CD14-positive monocyte (primary cell): Measurements from ENCODE around the gene ALKBH4. TPM values are rescaled to one million over a fixed set of nuclear protein-coding genes. Genes with fewer than 3 reads are reported as not detected.

Experiments
- DNase-seq, 3 donors: peaks; one replicate each; pipeline ENCODE4 v3.0.0-alpha.2; 2011 to 2022
- H2AFZ ChIP-seq: 2 replicates; pipeline ENCODE4 v1.6.0; 2012; ENCODE audit warnings: mild to moderate bottlenecking, low read depth, low read length, inconsistent platforms; ENCODE audit not compliant: insufficient read depth, poor library complexity, severe bottlenecking
- H3K27ac ChIP-seq, 2 donors: 1 replicate in 1 of 2; 2 replicates in 1 of 2; pipeline ENCODE4 v1.5.1; 2012 to 2013; ENCODE audit warnings: low read length in 2 of 2, control low read depth in 1 of 2, inconsistent platforms in 1 of 2, low read depth in 1 of 2, mild to moderate bottlenecking in 1 of 2
- H3K27me3 ChIP-seq, 2 donors: one replicate each; pipeline versions ENCODE4 v1.6.0 to v1.6.1; 2011 to 2013; ENCODE audit warnings: low read length in 2 of 2; ENCODE audit not compliant: control insufficient read depth in 2 of 2, insufficient read depth in 2 of 2
- H3K36me3 ChIP-seq, 2 donors: replicated peaks in 1 of 2; 1 replicate in 1 of 2; 2 replicates in 1 of 2; pipeline versions ENCODE4 v1.5.1 to v1.6.1; 2012 to 2013; ENCODE audit warnings: low read length in 2 of 2, control low read depth in 1 of 2, inconsistent platforms in 1 of 2, mild to moderate bottlenecking in 1 of 2; ENCODE audit not compliant: insufficient read depth in 2 of 2, control insufficient read depth in 1 of 2
- H3K4me1 ChIP-seq, 2 donors: 1 replicate in 1 of 2; 2 replicates in 1 of 2; pipeline versions ENCODE4 v1.5.1 to v1.6.1; 2012 to 2013; ENCODE audit warnings: low read length in 2 of 2, control low read depth in 1 of 2, inconsistent platforms in 1 of 2, mild to moderate bottlenecking in 1 of 2, moderate library complexity in 1 of 2; ENCODE audit not compliant: insufficient read depth in 2 of 2, control insufficient read depth in 1 of 2
- H3K4me2 ChIP-seq: replicated peaks from 2 replicates; pipeline ENCODE3; 2012; ENCODE audit warnings: low read length, moderate library complexity, mild to moderate bottlenecking; ENCODE audit not compliant: poor library complexity, severe bottlenecking; ENCODE audit errors: extremely low read depth
- H3K4me3 ChIP-seq, 3 experiments: fragments of 200-600 bp in 1 of 3; sonication (generic) in 1 of 3; replicated peaks in 1 of 3; 1 replicate in 2 of 3; 2 replicates in 1 of 3; pipeline ENCODE4 v1.5.1; 2011 to 2013; ENCODE audit warnings: low read length in 3 of 3, mild to moderate bottlenecking in 3 of 3, control low read depth in 2 of 3, low read depth in 2 of 3, inconsistent platforms in 1 of 3, moderate library complexity in 1 of 3
- H3K79me2 ChIP-seq: 2 replicates; pipeline ENCODE4 v1.6.0; 2012; ENCODE audit warnings: mild to moderate bottlenecking, control low read depth, inconsistent platforms, low read length, moderate library complexity; ENCODE audit not compliant: insufficient read depth
- H3K9ac ChIP-seq: 2 replicates; pipeline ENCODE4 v1.6.0; 2017; ENCODE audit warnings: low read length, mild to moderate bottlenecking; ENCODE audit not compliant: insufficient read depth, poor library complexity, severe bottlenecking
- H3K9me3 ChIP-seq, 2 donors: replicated peaks in 1 of 2; 1 replicate in 1 of 2; 2 replicates in 1 of 2; pipeline versions ENCODE4 v1.5.1 to v1.6.1; 2012 to 2013; ENCODE audit warnings: low read length in 2 of 2, control low read depth in 1 of 2; ENCODE audit not compliant: control insufficient read depth in 1 of 2, insufficient read depth in 1 of 2
- H4K20me1 ChIP-seq: 2 replicates; pipeline ENCODE4 v1.6.0; 2012; ENCODE audit warnings: mild to moderate bottlenecking, low read length, control low read depth, moderate library complexity; ENCODE audit not compliant: insufficient read depth
- H3K27ac Mint-ChIP-seq, 7 donors: one replicate each; pipeline ENCODE4 v1.8.0; 2020; ENCODE audit warnings: mild to moderate bottlenecking in 7 of 7, mixed read lengths in 7 of 7, moderate library complexity in 6 of 7, inconsistent platforms in 2 of 7
- H3K27me3 Mint-ChIP-seq, 3 donors: one replicate each; pipeline ENCODE4 v1.8.0; 2021 to 2022; ENCODE audit warnings: low read depth in 3 of 3, mild to moderate bottlenecking in 3 of 3, mixed read lengths in 3 of 3, moderate library complexity in 3 of 3, inconsistent platforms in 1 of 3
- H3K36me3 Mint-ChIP-seq, 2 donors: one replicate each; pipeline ENCODE4 v1.8.0; 2020; ENCODE audit warnings: mixed read lengths in 2 of 2, inconsistent platforms in 1 of 2, mild to moderate bottlenecking in 1 of 2
- H3K4me1 Mint-ChIP-seq: one replicate; pipeline ENCODE4 v1.8.0; 2020; ENCODE audit warnings: mild to moderate bottlenecking, mixed read lengths
- H3K4me3 Mint-ChIP-seq, 2 donors: one replicate each; pipeline ENCODE4 v1.8.0; 2020; ENCODE audit warnings: mild to moderate bottlenecking in 2 of 2, mixed read lengths in 2 of 2, moderate library complexity in 1 of 2
- H3K9me3 Mint-ChIP-seq, 7 donors: one replicate each; pipeline ENCODE4 v1.8.0; 2020 to 2022; ENCODE audit warnings: mixed read lengths in 7 of 7, mild to moderate bottlenecking in 6 of 7, moderate library complexity in 6 of 7, inconsistent platforms in 2 of 7
- WGBS: methylation state at CpG from one replicate; pipeline ENCODE4 v1.1.5; 2013; ENCODE audit warnings: missing lambda C conversion rate; ENCODE audit not compliant: insufficient coverage; 5-methylcytosine and 5-hydroxymethylcytosine counted together
- intact Hi-C, 2 donors: fragments of 100-400 bp; cut with micrococcal nuclease; formaldehyde crosslinking; loops; one replicate each; pipeline versions ENCODE4 v1.15.0 to v1.15.1; 2023
- polyA plus RNA-seq, 3 donors: library from polyadenylated mRNA; depleted of rRNA in 1 of 3; unstranded in 2 of 3; stranded (reverse) in 1 of 3; fragments of 300-500 nt in 2 of 3; fragments of >200 nt in 1 of 3; fragmentation: Illumina TruSeq in 2 of 3; gene quantifications; 1 replicate in 2 of 3; 2 replicates in 1 of 3; pipeline ENCODE4 v1.2.3, GENCODE V29; 2012 to 2021
- TF ChIP-seq, protein P1 (sequence below): fragments of 200-600 bp; IDR thresholded peaks from one replicate; pipeline ENCODE4 v1.8.0; 2022; ENCODE audit warnings: antibody characterized with exemption, mild to moderate bottlenecking

Gene ALKBH4
- polyA plus RNA-seq, 3 donors = 2.9 to 11.8 (median 9.7) TPM

DNA sequence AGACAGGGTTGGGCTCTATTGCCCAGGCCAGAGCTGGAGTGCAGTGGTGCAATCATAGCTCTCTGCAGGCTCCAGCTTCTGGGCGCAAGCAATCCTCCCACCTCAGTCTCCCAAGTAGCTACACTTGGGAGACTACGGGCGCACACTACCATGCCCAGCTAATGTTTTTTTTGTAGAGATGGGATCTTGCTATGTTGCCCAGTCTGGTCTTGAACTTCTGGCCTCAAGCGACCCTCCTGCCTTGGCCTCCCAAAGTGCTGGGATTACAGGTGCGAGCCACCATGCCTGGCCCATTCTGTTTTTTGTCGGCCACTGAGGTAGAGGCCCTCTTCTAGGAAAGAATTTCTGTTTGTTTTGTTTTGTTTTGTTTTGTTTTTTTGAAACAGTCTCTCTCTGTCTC is 12.2 kb downstream of the ALKBH4 start:
- no peaks in the 10 kb centered on the region for H3K9me3 Mint-ChIP-seq
- Histone ChIP-seq H4K20me1 (peaks cover 11% of the 10 kb centered on the region), H3K9ac (no peak overlapping the region), H3K79me2 (no peaks in the 10 kb centered on the region), H3K4me2 (no peak overlapping the region), H3K27me3 (no peaks in the 10 kb centered on the region), H3K36me3 (peaks cover 24 to 30% of the 10 kb centered on the region in 2 donors), H2AFZ (no peak overlapping the region), H3K9me3 (no peaks in the 10 kb centered on the region), H3K27ac (no peak overlapping the region), H3K4me1 (no peaks in the 10 kb centered on the region), H3K4me3 (no peak overlapping the region)
- DNase-seq = no peak
- no peaks in the 10 kb centered on the region for H3K4me1 Mint-ChIP-seq
- H3K4me3 Mint-ChIP-seq = no peak overlapping the region
- H3K27me3 Mint-ChIP-seq = no peaks in the 10 kb centered on the region
- H3K27ac Mint-ChIP-seq = no peak overlapping the region
- TF ChIP-seq, protein P1, sequence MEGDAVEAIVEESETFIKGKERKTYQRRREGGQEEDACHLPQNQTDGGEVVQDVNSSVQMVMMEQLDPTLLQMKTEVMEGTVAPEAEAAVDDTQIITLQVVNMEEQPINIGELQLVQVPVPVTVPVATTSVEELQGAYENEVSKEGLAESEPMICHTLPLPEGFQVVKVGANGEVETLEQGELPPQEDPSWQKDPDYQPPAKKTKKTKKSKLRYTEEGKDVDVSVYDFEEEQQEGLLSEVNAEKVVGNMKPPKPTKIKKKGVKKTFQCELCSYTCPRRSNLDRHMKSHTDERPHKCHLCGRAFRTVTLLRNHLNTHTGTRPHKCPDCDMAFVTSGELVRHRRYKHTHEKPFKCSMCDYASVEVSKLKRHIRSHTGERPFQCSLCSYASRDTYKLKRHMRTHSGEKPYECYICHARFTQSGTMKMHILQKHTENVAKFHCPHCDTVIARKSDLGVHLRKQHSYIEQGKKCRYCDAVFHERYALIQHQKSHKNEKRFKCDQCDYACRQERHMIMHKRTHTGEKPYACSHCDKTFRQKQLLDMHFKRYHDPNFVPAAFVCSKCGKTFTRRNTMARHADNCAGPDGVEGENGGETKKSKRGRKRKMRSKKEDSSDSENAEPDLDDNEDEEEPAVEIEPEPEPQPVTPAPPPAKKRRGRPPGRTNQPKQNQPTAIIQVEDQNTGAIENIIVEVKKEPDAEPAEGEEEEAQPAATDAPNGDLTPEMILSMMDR = no peak
- 100% methylated on average over 2 of the region's 6 CpGs for WGBS
- H3K36me3 Mint-ChIP-seq = peaks cover 15 to 33% of the 10 kb centered on the region in 2 donors
- intact Hi-C loops = loop anchor here in 1 of 2 donors (5.0 to 10.0 kb wide), 2 partner anchors 40 to 168 kb away; partner anchors contain the start of gene SH2B2

GRCh38 chr7:102451371-102452054 is 13.2 kb downstream of the ALKBH4 start:
- Mint-ChIP-seq H3K4me1 (no peaks in the 10 kb centered on the region), H3K4me3 (no peak overlapping the region), H3K27ac (no peak overlapping the region), H3K9me3 (no peaks in the 10 kb centered on the region), H3K36me3 (peaks cover 16 to 33% of the 10 kb centered on the region in 2 donors), H3K27me3 (no peaks in the 10 kb centered on the region)
- Histone ChIP-seq H3K27me3 (no peaks in the 10 kb centered on the region), H2AFZ (no peak overlapping the region), H3K9me3 (no peaks in the 10 kb centered on the region), H3K4me2 (no peak overlapping the region), H3K4me1 (no peaks in the 10 kb centered on the region), H3K79me2 (no peaks in the 10 kb centered on the region), H4K20me1 (peaks cover 16% of the 10 kb centered on the region), H3K27ac (no peak overlapping the region), H3K9ac (no peak overlapping the region), H3K36me3 (peaks cover 25 to 30% of the 10 kb centered on the region in 2 donors), H3K4me3 (no peak overlapping the region)
- intact Hi-C loops = loop anchor here in 1 of 2 donors (5.0 to 10.0 kb wide), 2 partner anchors 39 to 167 kb away; partner anchors contain the start of gene SH2B2
- TF ChIP-seq, protein P1 = no peak
- DNase-seq = no peak
- WGBS = 95% methylated on average over 13 of the region's 23 CpGs
